ENCODE measurements around the gene RNF103. TPM values are rescaled to one million over a fixed set of nuclear protein-coding genes. Genes with fewer than 3 reads are reported as not detected.

The RNF103 gene
- total and polyA plus RNA-seq, 2 of the 13 experiments (the other 11 are each of a cell fraction or from before 2014, with no cell fraction given), result 19.8 to 21.1 TPM

DNA sequence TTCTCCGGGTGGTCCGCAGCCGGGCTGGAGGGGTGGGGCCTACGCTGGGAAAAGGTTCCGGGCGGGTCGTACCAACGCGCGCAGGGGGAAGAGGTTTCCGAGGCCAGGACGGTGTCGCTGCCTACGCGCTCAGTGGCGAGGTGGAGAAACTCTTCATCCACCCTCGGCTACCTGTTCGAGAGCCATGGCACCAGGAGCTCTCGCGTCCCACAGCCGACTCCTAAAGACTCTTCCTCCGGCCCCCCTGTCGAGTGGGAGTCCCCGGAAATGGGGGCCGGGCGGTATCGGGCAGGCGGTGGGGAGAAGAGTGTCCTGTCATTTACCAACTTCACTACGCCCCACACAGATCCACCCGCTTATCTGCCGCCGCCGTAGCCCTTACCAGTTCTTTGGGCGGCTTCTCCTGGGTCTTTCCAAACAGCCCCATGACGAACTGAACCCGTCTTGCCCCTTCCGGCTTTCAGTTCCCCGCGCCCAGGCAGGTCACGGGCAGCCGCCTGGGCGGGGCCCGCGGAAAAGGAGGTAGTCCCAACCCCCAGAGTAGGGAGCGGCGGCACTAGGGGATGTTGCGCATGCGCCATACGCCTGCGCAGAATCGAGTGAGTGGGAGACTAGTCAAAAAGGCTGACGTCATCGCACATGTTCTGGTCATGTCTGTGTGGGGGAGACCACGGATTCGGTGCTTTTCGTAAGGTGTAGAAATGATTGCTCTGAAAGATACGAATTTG, 60.6 kb downstream of the RNF103 start, which contains the start of gene CHMP3 (continued):
- TF ChIP-seq ZNF850 (CRISPR knock-in tag; conservative IDR thresholded peaks at IDR 0.05), result no peak; the same call in 1 of the 2 replicates
- TF ChIP-seq, protein P1, sequence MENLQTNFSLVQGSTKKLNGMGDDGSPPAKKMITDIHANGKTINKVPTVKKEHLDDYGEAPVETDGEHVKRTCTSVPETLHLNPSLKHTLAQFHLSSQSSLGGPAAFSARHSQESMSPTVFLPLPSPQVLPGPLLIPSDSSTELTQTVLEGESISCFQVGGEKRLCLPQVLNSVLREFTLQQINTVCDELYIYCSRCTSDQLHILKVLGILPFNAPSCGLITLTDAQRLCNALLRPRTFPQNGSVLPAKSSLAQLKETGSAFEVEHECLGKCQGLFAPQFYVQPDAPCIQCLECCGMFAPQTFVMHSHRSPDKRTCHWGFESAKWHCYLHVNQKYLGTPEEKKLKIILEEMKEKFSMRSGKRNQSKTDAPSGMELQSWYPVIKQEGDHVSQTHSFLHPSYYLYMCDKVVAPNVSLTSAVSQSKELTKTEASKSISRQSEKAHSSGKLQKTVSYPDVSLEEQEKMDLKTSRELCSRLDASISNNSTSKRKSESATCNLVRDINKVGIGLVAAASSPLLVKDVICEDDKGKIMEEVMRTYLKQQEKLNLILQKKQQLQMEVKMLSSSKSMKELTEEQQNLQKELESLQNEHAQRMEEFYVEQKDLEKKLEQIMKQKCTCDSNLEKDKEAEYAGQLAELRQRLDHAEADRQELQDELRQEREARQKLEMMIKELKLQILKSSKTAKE (CRISPR knock-in tag; IDR thresholded peaks at IDR 0.05; ENCODE audit: borderline replicate concordance), result 0 out of 2 replicates have a peak, but pooled peaks have one; percentile 36
- peak; percentile 42; the same call in 1 of the 2 replicates for TF ChIP-seq SP5 (CRISPR knock-in tag; IDR thresholded peaks at IDR 0.05; ENCODE audit: borderline replicate concordance, low read depth)
- TF ChIP-seq ZNF383 (CRISPR knock-in tag; IDR thresholded peaks at IDR 0.05; ENCODE audit: borderline replicate concordance), result no peak
- TF ChIP-seq ZNF326 (CRISPR knock-in tag; IDR thresholded peaks at IDR 0.05; ENCODE audit: borderline replicate concordance), result no peak
- peak; percentile 65; the same call in 1 of the 2 replicates for TF ChIP-seq ZNF768 (CRISPR knock-in tag; IDR thresholded peaks at IDR 0.05)
- TF ChIP-seq RNF2 (conservative IDR thresholded peaks at IDR 0.05; ENCODE audit: low read depth), result no peak; the same call in 1 of the 2 replicates
- TF ChIP-seq ZSCAN29 (CRISPR knock-in tag; conservative IDR thresholded peaks at IDR 0.05), result no peak; the same call in 1 of the 2 replicates
- 0 out of 2 replicates have a peak, but pooled peaks have one; percentile 62 for TF ChIP-seq HOXA5 (CRISPR knock-in tag; IDR thresholded peaks at IDR 0.05)
- no peak for TF ChIP-seq MYNN (CRISPR knock-in tag; IDR thresholded peaks at IDR 0.05; ENCODE audit: low read depth)
- TF ChIP-seq, protein P2, sequence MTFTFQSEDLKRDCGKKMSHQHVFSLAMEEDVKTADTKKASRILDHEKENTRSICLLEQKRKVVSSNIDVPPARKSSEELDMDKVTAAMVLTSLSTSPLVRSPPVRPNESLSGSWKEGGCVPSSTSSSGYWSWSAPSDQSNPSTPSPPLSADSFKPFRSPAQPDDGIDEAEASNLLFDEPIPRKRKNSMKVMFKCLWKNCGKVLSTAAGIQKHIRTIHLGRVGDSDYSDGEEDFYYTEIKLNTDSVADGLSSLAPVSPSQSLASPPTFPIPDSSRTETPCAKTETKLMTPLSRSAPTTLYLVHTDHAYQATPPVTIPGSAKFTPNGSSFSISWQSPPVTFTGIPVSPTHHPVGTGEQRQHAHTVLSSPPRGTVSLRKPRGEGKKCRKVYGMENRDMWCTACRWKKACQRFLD (CRISPR knock-in tag; IDR thresholded peaks at IDR 0.05; ENCODE audit: borderline replicate concordance), result peak; percentile 84; the same call in 1 of the 2 replicates
- TF ChIP-seq PHF5A (CRISPR knock-in tag; IDR thresholded peaks at IDR 0.05; ENCODE audit: low read depth, unreplicated experiment), result peak; percentile 77
- no peak for TF ChIP-seq ZNF619 (CRISPR knock-in tag; IDR thresholded peaks at IDR 0.05)
- TF ChIP-seq, protein P3, sequence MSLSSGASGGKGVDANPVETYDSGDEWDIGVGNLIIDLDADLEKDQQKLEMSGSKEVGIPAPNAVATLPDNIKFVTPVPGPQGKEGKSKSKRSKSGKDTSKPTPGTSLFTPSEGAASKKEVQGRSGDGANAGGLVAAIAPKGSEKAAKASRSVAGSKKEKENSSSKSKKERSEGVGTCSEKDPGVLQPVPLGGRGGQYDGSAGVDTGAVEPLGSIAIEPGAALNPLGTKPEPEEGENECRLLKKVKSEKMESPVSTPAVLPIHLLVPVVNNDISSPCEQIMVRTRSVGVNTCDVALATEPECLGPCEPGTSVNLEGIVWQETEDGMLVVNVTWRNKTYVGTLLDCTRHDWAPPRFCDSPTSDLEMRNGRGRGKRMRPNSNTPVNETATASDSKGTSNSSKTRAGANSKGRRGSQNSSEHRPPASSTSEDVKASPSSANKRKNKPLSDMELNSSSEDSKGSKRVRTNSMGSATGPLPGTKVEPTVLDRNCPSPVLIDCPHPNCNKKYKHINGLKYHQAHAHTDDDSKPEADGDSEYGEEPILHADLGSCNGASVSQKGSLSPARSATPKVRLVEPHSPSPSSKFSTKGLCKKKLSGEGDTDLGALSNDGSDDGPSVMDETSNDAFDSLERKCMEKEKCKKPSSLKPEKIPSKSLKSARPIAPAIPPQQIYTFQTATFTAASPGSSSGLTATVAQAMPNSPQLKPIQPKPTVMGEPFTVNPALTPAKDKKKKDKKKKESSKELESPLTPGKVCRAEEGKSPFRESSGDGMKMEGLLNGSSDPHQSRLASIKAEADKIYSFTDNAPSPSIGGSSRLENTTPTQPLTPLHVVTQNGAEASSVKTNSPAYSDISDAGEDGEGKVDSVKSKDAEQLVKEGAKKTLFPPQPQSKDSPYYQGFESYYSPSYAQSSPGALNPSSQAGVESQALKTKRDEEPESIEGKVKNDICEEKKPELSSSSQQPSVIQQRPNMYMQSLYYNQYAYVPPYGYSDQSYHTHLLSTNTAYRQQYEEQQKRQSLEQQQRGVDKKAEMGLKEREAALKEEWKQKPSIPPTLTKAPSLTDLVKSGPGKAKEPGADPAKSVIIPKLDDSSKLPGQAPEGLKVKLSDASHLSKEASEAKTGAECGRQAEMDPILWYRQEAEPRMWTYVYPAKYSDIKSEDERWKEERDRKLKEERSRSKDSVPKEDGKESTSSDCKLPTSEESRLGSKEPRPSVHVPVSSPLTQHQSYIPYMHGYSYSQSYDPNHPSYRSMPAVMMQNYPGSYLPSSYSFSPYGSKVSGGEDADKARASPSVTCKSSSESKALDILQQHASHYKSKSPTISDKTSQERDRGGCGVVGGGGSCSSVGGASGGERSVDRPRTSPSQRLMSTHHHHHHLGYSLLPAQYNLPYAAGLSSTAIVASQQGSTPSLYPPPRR (CRISPR knock-in tag; IDR thresholded peaks at IDR 0.05; ENCODE audit: borderline replicate concordance), result no peak; the same call in 1 of the 2 replicates
- TF ChIP-seq ZNF644 (CRISPR knock-in tag; IDR thresholded peaks at IDR 0.05; ENCODE audit: low read depth), result no peak; the same call in 1 of the 2 replicates
- peak; percentile 86; the same call in 1 of the 2 replicates for TF ChIP-seq ZNF556 (CRISPR knock-in tag; IDR thresholded peaks at IDR 0.05; ENCODE audit: borderline replicate concordance)
- TF ChIP-seq ZSCAN12 (CRISPR knock-in tag; IDR thresholded peaks at IDR 0.05), result 0 out of 2 replicates have a peak, but pooled peaks have one; percentile 66
- TF ChIP-seq PLRG1 (conservative IDR thresholded peaks at IDR 0.05), result no peak
- no peak for TF ChIP-seq ZNF550 (CRISPR knock-in tag; IDR thresholded peaks at IDR 0.05; ENCODE audit: borderline replicate concordance)
- peak; percentile 72 for TF ChIP-seq SPEN (CRISPR knock-in tag; IDR thresholded peaks at IDR 0.05; ENCODE audit: low read depth)
- TF ChIP-seq ZNF678 (CRISPR knock-in tag; IDR thresholded peaks at IDR 0.05), result no peak; the same call in 1 of the 2 replicates
- peak; percentile 36; the same call in 1 of the 2 replicates for TF ChIP-seq ZFP41 (CRISPR knock-in tag; IDR thresholded peaks at IDR 0.05; ENCODE audit: borderline replicate concordance)

Data from HepG2 (cell line).